ENCODE results near the gene DNAH12. TPM values are rescaled to one million over a fixed set of nuclear protein-coding genes. Genes with fewer than 3 reads are reported as not detected.
A peak's percentile ranks its signal among the peaks of the same experiment; 100 is the strongest.

The DNAH12 gene, protein sequence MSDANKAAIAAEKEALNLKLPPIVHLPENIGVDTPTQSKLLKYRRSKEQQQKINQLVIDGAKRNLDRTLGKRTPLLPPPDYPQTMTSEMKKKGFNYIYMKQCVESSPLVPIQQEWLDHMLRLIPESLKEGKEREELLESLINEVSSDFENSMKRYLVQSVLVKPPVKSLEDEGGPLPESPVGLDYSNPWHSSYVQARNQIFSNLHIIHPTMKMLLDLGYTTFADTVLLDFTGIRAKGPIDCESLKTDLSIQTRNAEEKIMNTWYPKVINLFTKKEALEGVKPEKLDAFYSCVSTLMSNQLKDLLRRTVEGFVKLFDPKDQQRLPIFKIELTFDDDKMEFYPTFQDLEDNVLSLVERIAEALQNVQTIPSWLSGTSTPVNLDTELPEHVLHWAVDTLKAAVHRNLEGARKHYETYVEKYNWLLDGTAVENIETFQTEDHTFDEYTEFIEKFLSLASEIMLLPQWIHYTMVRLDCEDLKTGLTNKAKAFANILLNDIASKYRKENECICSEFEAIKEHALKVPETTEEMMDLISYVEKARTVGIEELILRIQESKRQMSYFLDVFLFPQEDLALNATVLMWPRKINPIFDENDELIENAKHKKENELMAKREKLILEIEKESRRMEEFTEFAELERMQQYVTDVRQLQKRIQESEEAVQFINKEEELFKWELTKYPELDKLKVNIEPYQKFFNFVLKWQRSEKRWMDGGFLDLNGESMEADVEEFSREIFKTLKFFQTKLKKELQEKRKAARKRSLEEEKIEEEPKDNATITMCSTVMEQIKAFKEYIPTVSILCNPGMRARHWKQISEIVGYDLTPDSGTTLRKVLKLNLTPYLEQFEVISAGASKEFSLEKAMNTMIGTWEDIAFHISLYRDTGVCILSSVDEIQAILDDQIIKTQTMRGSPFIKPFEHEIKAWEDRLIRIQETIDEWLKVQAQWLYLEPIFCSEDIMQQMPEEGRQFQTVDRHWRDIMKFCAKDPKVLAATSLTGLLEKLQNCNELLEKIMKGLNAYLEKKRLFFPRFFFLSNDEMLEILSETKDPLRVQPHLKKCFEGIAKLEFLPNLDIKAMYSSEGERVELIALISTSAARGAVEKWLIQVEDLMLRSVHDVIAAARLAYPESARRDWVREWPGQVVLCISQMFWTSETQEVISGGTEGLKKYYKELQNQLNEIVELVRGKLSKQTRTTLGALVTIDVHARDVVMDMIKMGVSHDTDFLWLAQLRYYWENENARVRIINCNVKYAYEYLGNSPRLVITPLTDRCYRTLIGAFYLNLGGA (N-terminal part only)
- total RNA-seq = under 1 TPM in 3 of 4 donors, not detected in 1; 0.19 to 0.72 (median 0.31) TPM

DNA sequence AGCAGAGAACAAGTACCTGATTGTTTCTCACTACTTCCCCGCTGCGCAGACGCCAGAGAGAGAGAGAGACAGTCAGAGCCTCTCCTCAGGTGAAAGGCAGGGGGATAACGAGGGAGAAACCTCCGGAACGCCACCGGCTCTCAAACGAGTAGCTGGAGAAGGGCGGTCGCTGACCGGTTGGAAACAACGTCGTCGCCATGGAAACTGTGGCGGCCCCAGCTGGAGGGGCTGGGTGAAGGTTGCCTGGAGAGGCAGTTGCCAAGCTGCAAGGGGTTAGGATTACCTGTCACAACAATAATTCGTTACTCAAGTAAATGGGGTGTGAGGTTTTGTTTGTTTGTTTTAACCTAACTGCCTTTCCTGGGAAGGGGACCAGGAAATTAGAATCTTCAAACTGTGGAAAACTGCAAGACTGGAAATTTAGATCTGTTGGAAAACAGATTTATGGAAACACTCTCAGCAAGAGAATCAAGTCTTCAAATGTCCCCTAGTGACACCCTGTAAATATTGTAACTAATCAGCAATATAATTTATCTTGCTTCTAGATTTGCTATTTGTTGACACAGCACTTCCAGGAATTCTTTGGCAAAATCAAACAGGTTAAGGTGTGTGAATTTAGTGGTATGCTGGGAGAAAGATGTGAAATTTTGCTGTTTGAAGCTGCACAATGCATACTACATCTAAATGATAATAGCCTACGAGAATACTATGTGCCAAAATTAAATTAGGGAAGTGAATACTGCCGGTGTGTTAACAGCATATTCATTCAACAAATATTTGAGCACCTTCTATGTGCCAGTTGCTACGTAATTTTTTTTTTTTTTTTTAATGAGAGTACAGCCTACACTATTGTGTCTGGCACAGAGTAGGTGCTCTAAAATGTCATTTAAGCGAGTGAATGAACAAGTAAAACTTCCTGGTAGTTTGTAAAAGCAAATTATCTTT lies at the start of gene DNAH12:
Gene DNAH12, minus strand, starts transcription at position 164 of the 945 bp plus-strand sequence. CDS start 1,474 bp downstream, outside the sequence.
- no peak for DNase-seq (ENCODE audit: low spot score)
- TF ChIP-seq, protein P1, sequence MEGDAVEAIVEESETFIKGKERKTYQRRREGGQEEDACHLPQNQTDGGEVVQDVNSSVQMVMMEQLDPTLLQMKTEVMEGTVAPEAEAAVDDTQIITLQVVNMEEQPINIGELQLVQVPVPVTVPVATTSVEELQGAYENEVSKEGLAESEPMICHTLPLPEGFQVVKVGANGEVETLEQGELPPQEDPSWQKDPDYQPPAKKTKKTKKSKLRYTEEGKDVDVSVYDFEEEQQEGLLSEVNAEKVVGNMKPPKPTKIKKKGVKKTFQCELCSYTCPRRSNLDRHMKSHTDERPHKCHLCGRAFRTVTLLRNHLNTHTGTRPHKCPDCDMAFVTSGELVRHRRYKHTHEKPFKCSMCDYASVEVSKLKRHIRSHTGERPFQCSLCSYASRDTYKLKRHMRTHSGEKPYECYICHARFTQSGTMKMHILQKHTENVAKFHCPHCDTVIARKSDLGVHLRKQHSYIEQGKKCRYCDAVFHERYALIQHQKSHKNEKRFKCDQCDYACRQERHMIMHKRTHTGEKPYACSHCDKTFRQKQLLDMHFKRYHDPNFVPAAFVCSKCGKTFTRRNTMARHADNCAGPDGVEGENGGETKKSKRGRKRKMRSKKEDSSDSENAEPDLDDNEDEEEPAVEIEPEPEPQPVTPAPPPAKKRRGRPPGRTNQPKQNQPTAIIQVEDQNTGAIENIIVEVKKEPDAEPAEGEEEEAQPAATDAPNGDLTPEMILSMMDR (IDR thresholded peaks at IDR 0.05) = no peak
- ATAC-seq (ENCODE audit: low FRiP score) = peak; percentile 56

DNA sequence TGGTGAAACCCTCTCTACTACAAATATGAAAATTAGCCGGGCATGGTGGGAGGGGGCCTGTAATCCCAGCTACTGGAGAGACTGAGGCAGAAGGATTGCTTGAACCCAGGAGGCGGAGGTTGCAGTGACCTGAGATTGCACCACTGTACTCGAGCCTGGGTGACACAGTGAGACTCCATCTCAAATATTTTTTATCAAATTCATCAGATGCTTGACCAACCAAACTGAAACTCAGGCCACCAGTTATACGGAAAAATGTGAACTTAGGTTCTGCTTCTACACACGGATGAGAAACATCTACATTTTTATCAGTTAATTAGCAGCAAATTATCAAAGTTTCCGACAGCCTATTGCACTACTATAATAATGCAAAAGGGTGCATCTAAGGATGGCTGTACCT lies 48.2 kb upstream of the DNAH12 start:
- no peak for DNase-seq (ENCODE audit: low spot score)

DNA sequence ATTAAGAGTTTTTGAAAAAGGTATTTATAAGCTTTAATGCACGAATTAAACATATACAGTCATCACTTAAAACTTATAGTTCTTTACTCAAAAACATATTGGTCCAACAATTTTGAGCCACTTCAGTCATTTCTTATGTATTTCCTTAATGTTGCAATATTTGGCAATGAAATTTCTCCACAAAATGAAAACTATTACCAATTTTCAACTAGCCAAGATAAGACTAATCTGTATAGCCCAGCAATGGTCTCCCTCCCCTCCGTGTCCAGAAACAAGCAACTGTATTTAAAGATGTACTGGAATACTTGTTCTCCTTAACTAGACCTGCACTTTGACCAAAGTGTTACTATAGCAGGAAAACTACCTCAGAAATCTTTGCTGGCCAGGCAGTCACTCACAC lies 43.8 kb upstream of the DNAH12 start:
- TF ChIP-seq, protein P1 (IDR thresholded peaks at IDR 0.05) = no peak
- ATAC-seq (ENCODE audit: low FRiP score) (no peak), DNase-seq (ENCODE audit: low spot score) (no peak)

More for the DNA sequence above, 48.2 kb upstream of the DNAH12 start:
- TF ChIP-seq, protein P1 (IDR thresholded peaks at IDR 0.05) = no peak
- ATAC-seq (ENCODE audit: low FRiP score) = no peak

DNA sequence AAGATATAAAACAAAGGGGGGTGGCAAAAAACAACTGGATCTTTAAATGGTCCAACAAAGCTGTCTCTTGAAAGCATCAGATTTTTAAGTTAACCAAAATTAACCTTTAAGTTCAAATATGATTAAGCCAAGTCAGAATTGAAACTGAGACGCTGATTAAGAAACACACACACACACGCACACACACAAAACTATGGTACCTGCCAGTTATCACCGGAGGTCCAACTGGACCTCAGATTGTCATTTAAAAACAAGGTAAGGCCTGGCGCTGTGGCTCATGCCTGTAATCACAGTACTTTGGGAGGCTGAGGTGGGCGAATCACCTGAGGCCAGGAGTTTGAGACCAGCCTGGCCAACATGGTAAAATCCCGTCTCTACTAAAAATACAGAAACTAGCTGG lies 42.6 kb upstream of the DNAH12 start:
- TF ChIP-seq, protein P1 (IDR thresholded peaks at IDR 0.05) = no peak
- DNase-seq (ENCODE audit: low spot score) = no peak
- no peak for ATAC-seq (ENCODE audit: low FRiP score)

DNA sequence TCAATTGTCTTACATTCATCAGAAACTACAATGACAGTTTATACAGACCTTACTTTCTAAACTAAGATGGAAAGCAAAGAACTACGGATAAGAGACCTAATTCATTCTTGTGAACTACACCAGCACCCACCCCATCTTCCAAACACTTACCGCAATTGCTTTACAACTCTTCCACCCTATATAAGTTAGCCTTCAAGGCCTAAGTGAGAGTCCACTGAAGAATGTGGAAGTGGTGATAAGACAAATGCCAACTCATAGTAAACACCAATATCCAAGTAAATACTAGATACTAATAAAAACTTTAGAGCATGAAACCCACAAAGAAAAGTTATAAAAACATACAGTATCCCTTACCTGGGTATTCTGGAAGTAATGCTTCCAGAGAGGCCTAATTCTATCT lies 39.4 kb upstream of the DNAH12 start:
- TF ChIP-seq, protein P1 (IDR thresholded peaks at IDR 0.05) = no peak
- ATAC-seq (ENCODE audit: low FRiP score) = no peak
- DNase-seq (ENCODE audit: low spot score) = no peak
